Endothelial cell of umbilical vein (primary cell): ENCODE data around the gene TIRAP. TPM values are rescaled to one million over a fixed set of nuclear protein-coding genes. Genes with fewer than 3 reads are reported as not detected.

Experiments
- BruUV-seq: library from RNA; stranded (reverse); fragments of 400-500 nt; replicated peaks from 2 replicates; lab custom pipeline; 2021; lab: Mats Ljungman, UMichigan
- CTCF ChIA-PET: fragments of 300-600, 350-600 bp; sonication (Branson Sonifier 250); formaldehyde crosslinking; loops from one replicate; lab custom pipeline; 2021; ENCODE audit warnings: antibody characterized with exemption, inconsistent platforms; lab: Charles Lee
- POLR2A ChIA-PET: fragments of 300-600, 350-600 bp; sonication (Branson Sonifier 250); formaldehyde crosslinking; loops from one replicate; lab custom pipeline; 2021; ENCODE audit warnings: antibody characterized with exemption, inconsistent platforms; lab: Charles Lee
- DNase-seq: peaks from one replicate; pipeline ENCODE4 v3.0.0-alpha.2; 2011; ENCODE audit warnings: low read depth, low spot score
- FAIRE-seq: peaks from 2 replicates; lab custom pipeline; 2011; peaks lifted over from hg19 to GRCh38; lab: Jason Lieb, UNC
- H2AFZ ChIP-seq: 2 replicates; pipeline ENCODE4 v1.6.0; 2012; ENCODE audit warnings: low read depth, low read length, control low read depth, inconsistent platforms
- H3K27ac ChIP-seq: 2 replicates; pipeline ENCODE4 v1.5.1; 2011; ENCODE audit warnings: low read depth, mild to moderate bottlenecking, control low read depth, low read length, moderate library complexity; ENCODE audit not compliant: insufficient read depth
- H3K27me3 ChIP-seq, 2 experiments: 2 replicates each; pipeline versions ENCODE4 v1.6.0 to v1.6.1; 2011; ENCODE audit warnings: low read length in 2 of 2, mixed read lengths in 1 of 2; ENCODE audit not compliant: control insufficient read depth in 2 of 2, insufficient read depth in 2 of 2
- H3K36me3 ChIP-seq, 2 experiments: 2 replicates in 1 of 2; 3 replicates in 1 of 2; pipeline ENCODE4 v1.5.1; 2011; ENCODE audit warnings: low read length in 2 of 2, mild to moderate bottlenecking in 1 of 2, moderate library complexity in 1 of 2; ENCODE audit not compliant: control insufficient read depth in 2 of 2, insufficient read depth in 2 of 2; ENCODE audit errors: extremely low read depth in 1 of 2
- H3K4me1 ChIP-seq: 3 replicates; pipeline ENCODE4 v1.5.1; 2011; ENCODE audit warnings: mild to moderate bottlenecking, low read length; ENCODE audit not compliant: control insufficient read depth, insufficient read depth; ENCODE audit errors: extremely low read depth
- H3K4me2 ChIP-seq: 2 replicates; pipeline ENCODE4 v1.6.1; 2011; ENCODE audit warnings: low read length, control low read depth, mixed read lengths; ENCODE audit not compliant: insufficient read depth
- H3K4me3 ChIP-seq, 3 experiments: fragments of 200-600 bp in 1 of 3; sonication (generic), shearing (Covaris generic) in 1 of 3; replicated peaks in 1 of 3; 2 replicates each; pipeline ENCODE4 v1.5.1; 2011 to 2016; ENCODE audit warnings: control low read depth in 3 of 3, low read length in 3 of 3, mild to moderate bottlenecking in 2 of 3, inconsistent platforms in 1 of 3, low read depth in 1 of 3, moderate library complexity in 1 of 3; ENCODE audit not compliant: insufficient read depth in 1 of 3
- H3K79me2 ChIP-seq: 2 replicates; pipeline ENCODE4 v1.6.0; 2012; ENCODE audit warnings: low read length, inconsistent platforms; ENCODE audit not compliant: control insufficient read depth, insufficient read depth
- H3K9ac ChIP-seq: replicated peaks from 2 replicates; pipeline ENCODE3; 2011; ENCODE audit warnings: low read length, control low read depth; ENCODE audit not compliant: insufficient read depth; ENCODE audit errors: extremely low read depth
- H3K9me1 ChIP-seq: replicated peaks from 3 replicates; pipeline ENCODE4 v1.6.0; 2011; ENCODE audit warnings: mild to moderate bottlenecking, low read length; ENCODE audit not compliant: control insufficient read depth, insufficient read depth; ENCODE audit errors: extremely low read depth
- H3K9me3 ChIP-seq: replicated peaks from 2 replicates; pipeline ENCODE4 v1.5.1; 2012; ENCODE audit warnings: low read length, inconsistent platforms; ENCODE audit not compliant: control insufficient read depth, insufficient read depth
- H4K20me1 ChIP-seq: replicated peaks from 2 replicates; pipeline ENCODE3; 2011; ENCODE audit warnings: mild to moderate bottlenecking, low read length; ENCODE audit not compliant: control insufficient read depth, insufficient read depth; ENCODE audit errors: extremely low read depth
- FOS ChIP-seq: IDR thresholded peaks from 2 replicates; pipeline ENCODE4 v1.6.1; 2011; ENCODE audit warnings: mild to moderate bottlenecking, low read length, moderate library complexity, borderline replicate concordance; ENCODE audit not compliant: insufficient read depth
- GATA2 ChIP-seq: IDR thresholded peaks from 2 replicates; pipeline ENCODE4 v1.7.0; 2011; ENCODE audit warnings: low read depth, mild to moderate bottlenecking, moderate library complexity, mixed read lengths, low read length; ENCODE audit not compliant: insufficient read length, insufficient read depth
- MYC ChIP-seq: IDR thresholded peaks from one replicate; pipeline ENCODE4 v1.6.1; 2011; ENCODE audit warnings: mild to moderate bottlenecking, low read depth, low read length
- POLR2A ChIP-seq: IDR thresholded peaks from 2 replicates; pipeline ENCODE4 v1.6.1; 2012; ENCODE audit warnings: low read depth, mild to moderate bottlenecking, control low read depth, low read length
- POLR2AphosphoS5 ChIP-seq: IDR thresholded peaks from 2 replicates; pipeline ENCODE4 v1.6.1; 2012; ENCODE audit warnings: low read depth, mild to moderate bottlenecking, control low read depth, low read length, moderate library complexity; ENCODE audit not compliant: insufficient read depth
- dilution Hi-C: fragments of 300-500 bp; cut with MboI; formaldehyde crosslinking; loops from one replicate; pipeline ENCODE4 v1.15.0; 2019; ENCODE audit warnings: low sequenced_read_pairs; ENCODE audit not compliant: extremely low pct_ligation_motif_present
- intact Hi-C: fragments of 100-400 bp; cut with micrococcal nuclease; formaldehyde crosslinking; loops from one replicate; pipeline ENCODE4 v1.10.0; 2022
- polyA plus RNA-seq, 4 experiments: library from polyadenylated mRNA; depleted of rRNA in 3 of 4; stranded (reverse) in 3 of 4; unstranded in 1 of 4; fragments of >200 nt; gene quantifications; 2 replicates each; pipeline versions ENCODE4 v1.2.1 to v1.2.3, GENCODE V29; 2011 to 2012; ENCODE audit warnings: missing spikeins in 1 of 4
- total RNA-seq: library from RNA; stranded (reverse); gene quantifications from 2 replicates; pipeline ENCODE4 v1.2.3, GENCODE V29; 2021
- TF ChIP-seq, protein P1 (sequence below), 2 donors: IDR thresholded peaks; 1 replicate in 1 of 2; 2 replicates in 1 of 2; pipeline ENCODE4 v1.5.1; 2011; ENCODE audit warnings: low read length in 2 of 2, mild to moderate bottlenecking in 2 of 2, moderate library complexity in 2 of 2, control low read depth in 1 of 2, inconsistent platforms in 1 of 2, low read depth in 1 of 2; ENCODE audit not compliant: insufficient read depth in 1 of 2; ENCODE audit errors: extremely low read depth in 1 of 2

TIRAP gene
- total and polyA plus RNA-seq, 2 donors (not counting 3 experiments of a cell fraction or from before 2014, with no cell fraction given): 9.3 to 11.0 TPM

DNA sequence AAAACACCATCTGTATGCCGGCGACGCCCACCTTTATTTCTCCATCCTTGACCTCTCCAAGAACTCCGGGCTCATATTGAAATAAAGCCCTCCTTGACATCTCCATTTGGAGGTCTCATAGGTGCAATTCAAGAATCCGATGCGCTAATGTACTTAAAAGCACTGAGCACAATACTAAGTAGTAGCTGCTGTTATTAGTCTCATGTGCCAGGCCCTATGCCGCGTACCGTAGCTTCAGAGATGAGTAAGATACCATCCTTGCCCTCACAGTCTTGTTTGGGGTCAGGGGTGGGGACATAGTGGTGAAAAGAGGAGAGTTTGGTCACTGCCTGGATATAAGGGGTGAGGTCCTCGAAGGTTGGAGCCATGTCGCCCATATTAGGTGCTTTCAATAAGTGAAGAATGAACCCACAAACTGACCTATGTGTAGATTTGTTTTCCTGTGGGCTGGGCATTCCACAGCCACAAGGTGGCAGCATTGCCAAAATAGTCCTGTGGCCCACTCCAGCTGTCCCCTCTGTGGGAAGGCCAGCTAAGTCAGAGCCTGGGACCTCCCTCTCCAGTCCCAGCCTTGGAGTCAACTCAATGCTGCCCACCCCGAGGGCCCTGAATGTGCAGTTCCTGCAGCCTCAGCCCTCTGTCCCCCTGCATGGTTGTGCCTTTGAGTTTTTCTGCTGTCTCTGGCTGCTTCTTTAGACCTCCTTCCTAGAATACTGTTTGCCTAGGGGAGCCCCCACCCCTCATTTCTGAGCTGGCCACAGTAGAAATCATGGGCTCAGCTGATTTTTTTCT lies 27.5 kb downstream of the TIRAP start:
- dilution Hi-C loops: no loop called here
- Histone ChIP-seq H3K4me3 (no peak overlapping the region), H3K9ac (no peak overlapping the region), H3K27ac (no peak overlapping the region), H3K4me2 (no peak overlapping the region), H3K27me3 (no peaks in the 10 kb centered on the region), H3K79me2 (no peaks in the 10 kb centered on the region), H3K9me1 (no peaks in the 10 kb centered on the region), H2AFZ (no peak overlapping the region), H3K9me3 (no peaks in the 10 kb centered on the region), H3K36me3 (no peaks in the 10 kb centered on the region), H3K4me1 (no peaks in the 10 kb centered on the region), H4K20me1 (no peaks in the 10 kb centered on the region)
- TF ChIP-seq POLR2A: no peak
- TF ChIP-seq MYC: no peak
- TF ChIP-seq POLR2AphosphoS5: peak; percentile 49
- no peak for TF ChIP-seq GATA2
- TF ChIP-seq FOS: no peak
- TF ChIP-seq, protein P1, sequence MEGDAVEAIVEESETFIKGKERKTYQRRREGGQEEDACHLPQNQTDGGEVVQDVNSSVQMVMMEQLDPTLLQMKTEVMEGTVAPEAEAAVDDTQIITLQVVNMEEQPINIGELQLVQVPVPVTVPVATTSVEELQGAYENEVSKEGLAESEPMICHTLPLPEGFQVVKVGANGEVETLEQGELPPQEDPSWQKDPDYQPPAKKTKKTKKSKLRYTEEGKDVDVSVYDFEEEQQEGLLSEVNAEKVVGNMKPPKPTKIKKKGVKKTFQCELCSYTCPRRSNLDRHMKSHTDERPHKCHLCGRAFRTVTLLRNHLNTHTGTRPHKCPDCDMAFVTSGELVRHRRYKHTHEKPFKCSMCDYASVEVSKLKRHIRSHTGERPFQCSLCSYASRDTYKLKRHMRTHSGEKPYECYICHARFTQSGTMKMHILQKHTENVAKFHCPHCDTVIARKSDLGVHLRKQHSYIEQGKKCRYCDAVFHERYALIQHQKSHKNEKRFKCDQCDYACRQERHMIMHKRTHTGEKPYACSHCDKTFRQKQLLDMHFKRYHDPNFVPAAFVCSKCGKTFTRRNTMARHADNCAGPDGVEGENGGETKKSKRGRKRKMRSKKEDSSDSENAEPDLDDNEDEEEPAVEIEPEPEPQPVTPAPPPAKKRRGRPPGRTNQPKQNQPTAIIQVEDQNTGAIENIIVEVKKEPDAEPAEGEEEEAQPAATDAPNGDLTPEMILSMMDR (IDR thresholded peaks at IDR 0.05; ENCODE audit: extremely low read depth in 1 of 2, insufficient read depth in 1 of 2, low read depth in 1 of 2, low read length in 2 of 2): peak; percentile 89 to 91
- DNase-seq: peak; percentile 78
- no TSS peak for BruUV-seq
- POLR2A ChIA-PET: interaction anchor here (0.9 to 1.2 kb wide), 4 partner anchors 12 to 170 kb away, joined by 3 to 4 read pairs (median 3); no protein-coding TSS in a partner anchor
- peak; percentile 83 for FAIRE-seq
- intact Hi-C loops: loop anchor here (1.0 to 5.0 kb wide), 9 partner anchors 26 to 680 kb away; partner anchors contain the start of gene ST3GAL4
- CTCF ChIA-PET: interaction anchor here (0.6 to 10.7 kb wide), 33 partner anchors 9 to 680 kb away, joined by 3 to 437 read pairs (median 6); partner anchors contain the start of gene ST3GAL4
